ENCODE results near the gene TBC1D9.

DNA sequence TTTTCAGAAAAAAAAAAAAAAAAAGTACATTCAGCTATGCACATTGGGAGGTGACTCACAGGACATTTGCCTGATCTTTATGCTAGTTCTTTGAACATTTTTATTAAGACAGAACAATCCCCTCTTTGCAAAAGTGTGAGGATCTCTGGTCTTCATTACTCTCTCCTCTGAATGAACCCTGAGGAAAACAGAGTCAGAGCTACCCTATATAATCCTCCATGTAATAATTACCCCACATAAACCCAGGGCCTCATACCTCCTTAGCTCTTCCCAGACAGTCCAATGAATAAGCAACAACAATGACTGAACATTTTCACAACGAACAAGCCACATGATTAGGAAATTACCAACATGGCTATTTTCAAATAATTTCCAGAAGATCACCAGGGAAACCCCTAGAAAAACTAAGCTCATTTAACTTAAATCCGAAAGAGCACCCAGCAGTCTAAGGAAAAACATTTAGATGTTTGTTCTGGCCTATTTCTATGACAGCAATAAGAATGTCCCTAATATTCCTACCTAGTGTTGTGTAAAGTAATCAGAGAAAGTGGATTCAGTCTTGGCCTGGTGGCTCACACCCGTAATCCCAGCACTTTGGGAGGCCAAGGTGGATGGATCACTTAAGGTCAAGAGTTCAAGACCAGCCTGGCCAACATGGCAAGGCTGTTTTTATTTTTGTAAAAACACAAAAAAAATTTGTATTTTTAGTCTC, 37.8 kb downstream of the TBC1D9 start:
- TF ChIP-seq, protein P1, sequence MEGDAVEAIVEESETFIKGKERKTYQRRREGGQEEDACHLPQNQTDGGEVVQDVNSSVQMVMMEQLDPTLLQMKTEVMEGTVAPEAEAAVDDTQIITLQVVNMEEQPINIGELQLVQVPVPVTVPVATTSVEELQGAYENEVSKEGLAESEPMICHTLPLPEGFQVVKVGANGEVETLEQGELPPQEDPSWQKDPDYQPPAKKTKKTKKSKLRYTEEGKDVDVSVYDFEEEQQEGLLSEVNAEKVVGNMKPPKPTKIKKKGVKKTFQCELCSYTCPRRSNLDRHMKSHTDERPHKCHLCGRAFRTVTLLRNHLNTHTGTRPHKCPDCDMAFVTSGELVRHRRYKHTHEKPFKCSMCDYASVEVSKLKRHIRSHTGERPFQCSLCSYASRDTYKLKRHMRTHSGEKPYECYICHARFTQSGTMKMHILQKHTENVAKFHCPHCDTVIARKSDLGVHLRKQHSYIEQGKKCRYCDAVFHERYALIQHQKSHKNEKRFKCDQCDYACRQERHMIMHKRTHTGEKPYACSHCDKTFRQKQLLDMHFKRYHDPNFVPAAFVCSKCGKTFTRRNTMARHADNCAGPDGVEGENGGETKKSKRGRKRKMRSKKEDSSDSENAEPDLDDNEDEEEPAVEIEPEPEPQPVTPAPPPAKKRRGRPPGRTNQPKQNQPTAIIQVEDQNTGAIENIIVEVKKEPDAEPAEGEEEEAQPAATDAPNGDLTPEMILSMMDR (IDR thresholded peaks at IDR 0.05), result no peak
- TF ChIP-seq, protein P2, sequence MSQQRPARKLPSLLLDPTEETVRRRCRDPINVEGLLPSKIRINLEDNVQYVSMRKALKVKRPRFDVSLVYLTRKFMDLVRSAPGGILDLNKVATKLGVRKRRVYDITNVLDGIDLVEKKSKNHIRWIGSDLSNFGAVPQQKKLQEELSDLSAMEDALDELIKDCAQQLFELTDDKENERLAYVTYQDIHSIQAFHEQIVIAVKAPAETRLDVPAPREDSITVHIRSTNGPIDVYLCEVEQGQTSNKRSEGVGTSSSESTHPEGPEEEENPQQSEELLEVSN (IDR thresholded peaks at IDR 0.05; ENCODE audit: borderline replicate concordance, low read depth), result no peak
- TF ChIP-seq, protein P3, sequence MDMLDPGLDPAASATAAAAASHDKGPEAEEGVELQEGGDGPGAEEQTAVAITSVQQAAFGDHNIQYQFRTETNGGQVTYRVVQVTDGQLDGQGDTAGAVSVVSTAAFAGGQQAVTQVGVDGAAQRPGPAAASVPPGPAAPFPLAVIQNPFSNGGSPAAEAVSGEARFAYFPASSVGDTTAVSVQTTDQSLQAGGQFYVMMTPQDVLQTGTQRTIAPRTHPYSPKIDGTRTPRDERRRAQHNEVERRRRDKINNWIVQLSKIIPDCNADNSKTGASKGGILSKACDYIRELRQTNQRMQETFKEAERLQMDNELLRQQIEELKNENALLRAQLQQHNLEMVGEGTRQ (IDR thresholded peaks at IDR 0.05), result no peak
- TF ChIP-seq CEBPB (IDR thresholded peaks at IDR 0.05) (no peak), JUNB (IDR thresholded peaks at IDR 0.05) (no peak), NR3C1 (IDR thresholded peaks at IDR 0.05) (no peak), RAD21 (conservative IDR thresholded peaks at IDR 0.05 in 1 of 2, IDR thresholded peaks at IDR 0.05 in 1 of 2) (no peak), ZC3H11A (IDR thresholded peaks at IDR 0.05) (no peak), SMC3 (IDR thresholded peaks at IDR 0.05) (no peak)
